ENCODE results near the gene LRRC3.

LRRC3 gene

GRCh38 chr21:44495611-44496563, 40.6 kb downstream of the LRRC3 start:
- DNase-seq (ENCODE audit: insufficient read length, low spot score) (no peak), FAIRE-seq (no peak)
- TF ChIP-seq CTCF (IDR thresholded peaks at IDR 0.05; ENCODE audit: insufficient read depth, missing control alignments) = no peak

- FAIRE-seq (no peak), DNase-seq (ENCODE audit: insufficient read length, low spot score) (no peak)
- no peak for TF ChIP-seq CTCF (IDR thresholded peaks at IDR 0.05; ENCODE audit: insufficient read depth, missing control alignments)
These were observed 41.5 kb downstream of the LRRC3 start for GRCh38 chr21:44496564-44497550.

- DNase-seq (ENCODE audit: insufficient read length, low spot score) = no peak
- TF ChIP-seq CTCF (IDR thresholded peaks at IDR 0.05; ENCODE audit: insufficient read depth, missing control alignments) = no peak
- FAIRE-seq = no peak
These were observed 42.4 kb downstream of the LRRC3 start for GRCh38 chr21:44497703-44498126.

- TF ChIP-seq CTCF (IDR thresholded peaks at IDR 0.05; ENCODE audit: insufficient read depth, missing control alignments) = no peak
- DNase-seq (ENCODE audit: insufficient read length, low spot score) (no peak), FAIRE-seq (no peak)
These were observed 43.2 kb downstream of the LRRC3 start for GRCh38 chr21:44498280-44499210.

GRCh38 chr21:44499211-44499560, 43.9 kb downstream of the LRRC3 start:
- FAIRE-seq (no peak), DNase-seq (ENCODE audit: insufficient read length, low spot score) (no peak)
- no peak for TF ChIP-seq CTCF (IDR thresholded peaks at IDR 0.05; ENCODE audit: insufficient read depth, missing control alignments)

- TF ChIP-seq CTCF (IDR thresholded peaks at IDR 0.05; ENCODE audit: insufficient read depth, missing control alignments) = no peak
- DNase-seq (ENCODE audit: insufficient read length, low spot score) (no peak), FAIRE-seq (no peak)
These were observed 44.3 kb downstream of the LRRC3 start for GRCh38 chr21:44499631-44500030.
